GM23248 (cell line): Measurements from ENCODE around the gene TMCO4.

Experiments
- EZH2 ChIP-seq: fragments of 200-600 bp; sonication (generic); IDR thresholded peaks from 2 replicates; pipeline ENCODE4 v1.6.1; 2018; ENCODE audit warnings: antibody characterized with exemption, mild to moderate bottlenecking; ENCODE audit not compliant: insufficient read depth, poor library complexity, severe bottlenecking
- EZH2phosphoT487 ChIP-seq: fragments of 200-600 bp; sonication (generic); IDR thresholded peaks from 2 replicates; pipeline ENCODE4 v1.6.1; 2018; ENCODE audit warnings: antibody characterized with exemption, moderate library complexity, mild to moderate bottlenecking, low read depth; ENCODE audit not compliant: insufficient read depth

- TF ChIP-seq EZH2 (no peak), EZH2phosphoT487 (no peak)
Observed at GRCh38 chr1:19747761-19748160, 52.0 kb downstream of the TMCO4 start.
